ENCODE results near the gene KCNRG. TPM values are rescaled to one million over a fixed set of nuclear protein-coding genes. Genes with fewer than 3 reads are reported as not detected.
A peak's percentile ranks its signal among the peaks of the same experiment; 100 is the strongest.

The KCNRG gene
- total RNA-seq, 1 donor from 2014 or later: 0.21 TPM

GRCh38 chr13:49997955-49998354 is 17.3 kb upstream of the KCNRG start:
- Mint-ChIP-seq H3K27me3 (ENCODE audit: unreplicated experiment) (no peaks in the 10 kb centered on the region), H3K36me3 (ENCODE audit: unreplicated experiment) (peaks cover 16% of the 10 kb centered on the region), H3K27ac (ENCODE audit: unreplicated experiment) (peak overlapping the region; percentile 95), H3K4me3 (ENCODE audit: unreplicated experiment) (peak overlapping the region; percentile 81), H3K9me3 (ENCODE audit: unreplicated experiment) (no peaks in the 10 kb centered on the region), H3K4me1 (ENCODE audit: unreplicated experiment) (peaks cover 53% of the 10 kb centered on the region)
- no peak for DNase-seq (ENCODE audit: extremely low spot score, unreplicated experiment)
- TF ChIP-seq CTCF (IDR thresholded peaks at IDR 0.05): no peak

GRCh38 chr13:49998714-49999624 is 16.3 kb upstream of the KCNRG start:
- DNase-seq (ENCODE audit: extremely low spot score, unreplicated experiment): no peak
- H3K9me3 Mint-ChIP-seq (ENCODE audit: unreplicated experiment): no peaks in the 10 kb centered on the region
- H3K4me3 Mint-ChIP-seq (ENCODE audit: unreplicated experiment): peak overlapping the region; percentile 81
- peaks cover 20% of the 10 kb centered on the region for H3K36me3 Mint-ChIP-seq (ENCODE audit: unreplicated experiment)
- H3K4me1 Mint-ChIP-seq (ENCODE audit: unreplicated experiment): peaks cover 63% of the 10 kb centered on the region
- no peaks in the 10 kb centered on the region for H3K27me3 Mint-ChIP-seq (ENCODE audit: unreplicated experiment)
- TF ChIP-seq CTCF (IDR thresholded peaks at IDR 0.05): no peak
- H3K27ac Mint-ChIP-seq (ENCODE audit: unreplicated experiment): peak overlapping the region; percentile 95

- peaks cover 32% of the 10 kb centered on the region for H3K36me3 Mint-ChIP-seq (ENCODE audit: unreplicated experiment)
- DNase-seq (ENCODE audit: extremely low spot score, unreplicated experiment): no peak
- no peaks in the 10 kb centered on the region for H3K9me3 Mint-ChIP-seq (ENCODE audit: unreplicated experiment)
- H3K4me3 Mint-ChIP-seq (ENCODE audit: unreplicated experiment): no peak overlapping the region
- H3K27me3 Mint-ChIP-seq (ENCODE audit: unreplicated experiment): no peaks in the 10 kb centered on the region
- no peak for TF ChIP-seq CTCF (IDR thresholded peaks at IDR 0.05)
- peaks cover 74% of the 10 kb centered on the region for H3K4me1 Mint-ChIP-seq (ENCODE audit: unreplicated experiment)
- H3K27ac Mint-ChIP-seq (ENCODE audit: unreplicated experiment): peak overlapping the region; percentile 63
Observed at GRCh38 chr13:50001287-50001686, 14.0 kb upstream of the KCNRG start.

GRCh38 chr13:50006426-50007135 is 8.7 kb upstream of the KCNRG start:
- Mint-ChIP-seq H3K27me3 (ENCODE audit: unreplicated experiment) (no peaks in the 10 kb centered on the region), H3K36me3 (ENCODE audit: unreplicated experiment) (peaks cover 41% of the 10 kb centered on the region), H3K4me1 (ENCODE audit: unreplicated experiment) (peaks cover 46% of the 10 kb centered on the region), H3K27ac (ENCODE audit: unreplicated experiment) (peak overlapping the region; percentile 32), H3K4me3 (ENCODE audit: unreplicated experiment) (no peak overlapping the region), H3K9me3 (ENCODE audit: unreplicated experiment) (no peaks in the 10 kb centered on the region)
- TF ChIP-seq CTCF (IDR thresholded peaks at IDR 0.05): no peak
- no peak for DNase-seq (ENCODE audit: extremely low spot score, unreplicated experiment)

GRCh38 chr13:50011461-50011860 is 3.8 kb upstream of the KCNRG start:
- H3K27ac Mint-ChIP-seq (ENCODE audit: unreplicated experiment): no peak overlapping the region
- peaks cover 51% of the 10 kb centered on the region for H3K36me3 Mint-ChIP-seq (ENCODE audit: unreplicated experiment)
- H3K27me3 Mint-ChIP-seq (ENCODE audit: unreplicated experiment): no peaks in the 10 kb centered on the region
- TF ChIP-seq CTCF (IDR thresholded peaks at IDR 0.05): no peak
- H3K4me1 Mint-ChIP-seq (ENCODE audit: unreplicated experiment): peaks cover 28% of the 10 kb centered on the region
- no peak overlapping the region for H3K4me3 Mint-ChIP-seq (ENCODE audit: unreplicated experiment)
- no peak for DNase-seq (ENCODE audit: extremely low spot score, unreplicated experiment)
- H3K9me3 Mint-ChIP-seq (ENCODE audit: unreplicated experiment): no peaks in the 10 kb centered on the region

Data from osteocyte (in vitro differentiated cells).